Hepatic stellate cell (primary cell): ENCODE measurements around the gene SLC7A8.
A peak's percentile ranks its signal among the peaks of the same experiment; 100 is the strongest.
"Not testable (repeated sequence)": the region's sequence is repeated elsewhere in the genome, so short reads cannot be mapped to it uniquely, and the experiment has no call there.

Experiments
- DNase-seq: peaks from one replicate; pipeline ENCODE4 v3.0.0; 2011; ENCODE audit warnings: low spot score

The SLC7A8 gene

GRCh38 chr14:23113431-23114119 lies 69.9 kb downstream of the SLC7A8 start:
- no peak for DNase-seq

DNA sequence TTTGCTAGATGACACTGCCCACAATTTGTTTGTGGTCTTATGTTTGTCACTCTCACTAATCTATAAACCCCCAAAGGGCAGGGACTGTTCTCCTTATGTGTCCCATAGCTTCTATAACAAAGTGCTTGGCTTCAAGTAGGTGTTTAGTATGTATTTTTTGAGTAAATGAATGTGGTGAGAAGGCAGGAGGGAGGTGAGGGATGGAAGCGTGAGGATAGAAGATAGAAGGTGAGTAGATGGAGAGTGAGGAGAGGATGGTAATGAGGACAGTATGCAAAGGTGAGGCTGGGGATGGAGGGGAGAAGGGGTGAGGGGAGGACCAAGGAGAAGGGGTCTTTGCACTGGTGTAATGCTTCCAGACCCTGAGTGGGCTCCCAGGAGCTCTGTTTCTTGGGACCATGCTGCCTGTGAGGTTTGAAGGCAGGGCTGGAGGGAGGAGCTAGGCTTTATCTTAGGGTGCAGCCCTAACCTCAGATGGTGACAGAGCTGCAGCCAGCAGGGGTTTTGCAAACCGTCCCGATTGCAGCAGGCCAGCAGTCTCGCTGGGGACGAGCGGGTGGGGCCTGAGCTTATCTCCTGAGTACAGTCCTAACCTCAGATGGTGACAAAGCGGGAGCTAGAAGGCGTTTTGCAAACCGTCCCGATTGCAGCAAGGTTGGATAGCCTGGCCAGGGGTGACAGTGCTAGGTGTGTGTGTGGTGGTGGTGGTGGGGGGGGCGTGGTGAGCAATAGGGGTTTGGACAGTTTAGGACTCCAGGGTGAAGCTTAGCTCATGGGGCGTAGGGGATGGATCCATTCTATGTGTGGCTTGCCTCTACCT lies 70.9 kb downstream of the SLC7A8 start:
- no peak for DNase-seq

GRCh38 chr14:23110579-23111365 lies 72.7 kb downstream of the SLC7A8 start:
- no peak for DNase-seq

DNA sequence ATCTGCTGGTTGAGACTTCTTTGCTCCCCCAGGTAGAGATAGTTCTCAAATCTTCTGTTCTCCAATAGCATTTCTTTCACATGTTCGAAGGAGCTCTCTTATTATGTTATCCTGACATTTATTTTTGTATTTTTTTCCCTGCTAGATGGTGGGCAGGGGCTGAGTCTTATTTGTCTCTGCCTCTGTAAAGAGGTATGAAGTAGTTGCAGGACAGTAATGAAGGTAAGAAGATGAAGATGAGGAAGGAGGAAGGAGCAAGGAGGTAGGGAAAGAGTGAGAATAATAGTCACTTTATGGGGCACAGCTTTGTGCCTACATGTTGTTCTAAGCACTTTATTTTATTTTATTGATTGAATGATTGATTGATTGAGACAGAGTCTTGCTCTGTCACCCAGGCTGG lies 73.7 kb downstream of the SLC7A8 start:
- no peak for DNase-seq

DNA sequence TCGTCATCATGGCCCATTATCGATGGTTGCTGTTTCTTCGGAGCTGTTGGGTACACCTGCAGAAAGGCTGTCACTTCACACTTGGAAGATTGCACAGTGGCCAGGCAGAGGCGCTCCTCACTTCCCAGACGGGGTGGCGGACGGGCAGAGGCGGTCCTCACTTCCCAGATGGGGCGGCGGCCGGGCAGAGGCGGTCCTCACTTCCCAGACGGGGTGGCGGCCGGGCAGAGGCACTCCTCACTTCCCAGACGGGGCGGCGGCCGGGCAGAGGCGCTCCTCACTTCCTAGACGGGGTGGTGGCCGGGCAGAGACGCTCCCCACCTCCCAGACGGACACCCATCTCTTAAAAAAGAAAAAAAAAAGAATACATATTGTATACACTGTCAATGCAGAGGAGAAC lies 75.3 kb downstream of the SLC7A8 start:
- DNase-seq = not testable (repeated sequence)

GRCh38 chr14:23107620-23108019 lies 75.8 kb downstream of the SLC7A8 start:
- DNase-seq = not testable (repeated sequence)

- no peak for DNase-seq
Measured at GRCh38 chr14:23106747-23107045, 76.8 kb downstream of the SLC7A8 start.

DNA sequence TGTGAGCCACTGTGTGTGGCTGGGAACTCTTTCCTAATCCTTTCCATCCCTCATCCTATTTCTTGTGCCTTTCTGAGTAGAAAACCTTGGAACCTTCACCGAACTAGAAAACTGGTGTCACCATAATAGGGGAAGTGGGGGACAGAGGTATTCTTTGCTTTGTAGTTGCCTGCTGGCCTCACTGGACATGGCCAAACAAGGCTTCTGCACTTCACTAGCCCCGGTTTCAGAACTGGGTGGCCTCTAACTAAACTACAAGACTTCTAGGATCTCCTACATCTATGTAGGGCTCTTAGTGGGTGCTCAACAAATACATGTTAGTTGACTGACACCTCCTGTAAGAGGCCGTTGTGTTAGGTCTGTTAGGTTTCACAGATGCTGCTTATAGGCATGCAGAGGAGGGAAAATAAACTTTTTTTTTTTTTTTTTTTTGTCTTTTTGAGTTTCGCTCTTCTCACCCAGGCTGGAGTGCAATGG lies 78.1 kb downstream of the SLC7A8 start:
- DNase-seq = no peak

GRCh38 chr14:23104591-23105347 lies 78.7 kb downstream of the SLC7A8 start, which contains the start of gene CIROP:
Gene CIROP (minus strand): TSS chr14:23104989. CDS start chr14:23104920, 69 bp downstream.
- DNase-seq = no peak

DNA sequence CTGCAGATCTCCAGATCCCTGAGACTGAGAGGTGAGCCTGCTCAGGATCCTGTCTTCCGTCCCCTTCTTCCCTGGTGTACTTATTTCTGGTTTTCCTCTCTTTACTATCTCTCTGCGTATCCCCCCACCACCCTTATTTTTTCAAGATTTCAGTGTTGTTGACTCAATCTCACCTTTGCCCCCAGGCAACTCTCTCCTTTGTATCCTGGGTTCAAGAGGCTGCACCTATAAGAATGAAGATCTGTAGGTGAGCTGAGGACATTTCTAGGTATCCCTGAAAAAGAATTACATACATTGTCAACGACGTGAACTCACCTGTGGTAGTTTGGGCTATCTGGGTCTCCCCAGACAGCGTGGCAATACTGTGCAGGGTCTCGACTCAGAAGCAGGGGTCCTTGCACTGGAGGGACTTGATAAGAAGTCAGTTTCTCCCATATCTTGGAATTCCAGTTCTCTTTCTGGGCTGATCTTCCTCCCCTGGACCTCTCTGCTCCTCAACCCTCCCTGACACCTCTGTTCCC lies 79.3 kb downstream of the SLC7A8 start:
- no peak for DNase-seq

- DNase-seq = no peak
Measured at GRCh38 chr14:23103581-23103980, 79.9 kb downstream of the SLC7A8 start.

- no peak for DNase-seq
Measured at GRCh38 chr14:23102801-23103200, 80.7 kb downstream of the SLC7A8 start.

DNA sequence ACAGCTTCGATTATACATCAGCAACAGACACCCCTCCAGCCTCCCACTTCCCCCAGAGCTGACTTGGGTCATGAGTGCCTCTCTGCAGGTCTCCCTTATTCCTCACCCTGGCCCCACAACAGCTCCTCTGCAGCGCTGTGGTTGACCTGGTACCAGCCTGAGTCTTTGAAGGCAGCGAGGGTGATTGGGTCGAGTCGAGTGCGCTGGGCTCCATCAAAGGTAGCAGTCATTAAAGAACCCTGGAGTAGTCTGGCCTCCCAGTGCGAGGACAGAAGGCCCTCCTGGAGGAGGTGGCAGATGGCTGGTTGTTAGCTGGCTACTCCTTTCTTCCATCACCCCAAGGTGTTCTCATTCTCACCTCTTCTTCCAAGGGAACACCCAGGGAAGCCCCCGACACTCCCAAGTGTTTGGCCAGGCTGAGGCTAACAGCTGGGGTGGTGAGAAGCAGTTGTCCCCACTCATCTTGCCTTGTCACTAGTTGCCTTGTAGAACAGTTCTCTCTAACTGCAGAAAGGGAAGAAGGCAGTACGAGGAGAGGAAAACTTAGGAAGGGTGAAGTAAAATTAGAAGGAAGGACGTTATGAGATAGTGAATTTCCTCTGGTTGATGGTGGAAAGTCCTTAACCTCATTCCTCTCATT lies 81.4 kb downstream of the SLC7A8 start:
- DNase-seq = no peak

- no peak for DNase-seq
Measured at GRCh38 chr14:23101213-23101970, 82.1 kb downstream of the SLC7A8 start.

GRCh38 chr14:23099212-23099861 lies 84.1 kb downstream of the SLC7A8 start:
- no peak for DNase-seq

DNA sequence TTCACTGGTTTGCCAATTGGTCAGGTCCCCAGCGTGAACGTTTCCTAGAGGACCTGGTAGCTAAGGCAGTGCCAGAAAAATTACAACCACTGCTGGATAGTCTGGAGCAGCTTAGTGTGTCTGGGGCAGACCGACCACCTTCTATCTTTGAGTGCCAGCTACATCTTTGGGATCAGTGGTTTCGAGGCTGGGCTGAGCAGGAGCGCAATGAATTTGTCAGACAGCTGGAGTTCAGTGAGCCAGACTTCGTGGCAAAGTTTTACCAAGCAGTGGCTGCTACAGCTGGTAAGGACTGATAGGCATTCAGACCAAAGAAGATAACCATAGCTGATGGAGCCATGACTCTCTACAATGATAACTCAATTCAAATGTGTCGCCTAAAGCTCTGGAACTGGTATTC lies 85.7 kb downstream of the SLC7A8 start:
- DNase-seq = no peak

DNA sequence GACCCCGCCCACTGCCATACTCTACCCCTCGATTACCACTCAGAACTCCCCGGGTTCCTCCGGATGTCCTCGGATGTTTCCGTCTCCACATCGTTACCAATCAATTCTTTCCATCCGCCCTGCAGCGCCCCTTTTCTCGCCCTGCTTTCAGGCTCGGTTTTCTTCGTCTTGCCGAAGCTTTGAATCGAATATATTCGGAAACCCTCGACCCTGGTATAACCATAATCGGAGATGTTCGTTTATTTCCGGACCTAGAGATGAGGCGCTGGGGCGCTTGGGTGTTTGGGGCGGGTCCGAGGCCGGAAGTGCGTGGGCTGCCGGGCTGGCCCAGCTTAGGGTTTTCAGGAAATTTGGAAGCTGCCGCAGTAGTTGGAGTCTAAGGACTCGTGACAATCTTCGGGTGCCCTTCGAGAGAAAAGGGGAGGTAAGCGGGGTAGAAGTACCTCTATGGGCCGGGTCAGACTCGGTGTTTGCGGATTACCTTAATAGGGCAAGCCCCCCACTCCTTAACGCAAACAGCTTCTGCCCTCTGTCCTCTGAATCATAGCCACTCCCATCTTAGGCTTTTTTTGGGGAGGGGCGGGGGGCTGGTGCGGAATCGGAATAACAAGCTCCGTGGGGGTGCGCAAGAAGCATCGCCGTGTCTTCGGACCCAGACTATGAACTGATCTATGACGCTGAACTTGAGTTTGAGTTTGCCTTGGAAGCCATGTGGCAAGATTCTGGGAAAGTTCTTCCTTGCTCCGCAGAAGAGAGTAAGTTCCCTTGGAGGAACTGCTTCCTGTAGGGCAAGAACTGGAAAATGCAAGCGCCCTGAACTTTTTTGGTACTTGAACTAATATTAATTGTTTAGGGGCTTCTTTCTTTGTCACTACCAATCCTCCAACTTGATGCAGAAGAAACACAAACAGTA lies 88.0 kb downstream of the SLC7A8 start, which contains the start of gene C14orf119:
TSS of gene C14orf119 (plus strand) at position 310 of the 913 bp plus-strand sequence. CDS start 2,154 bp downstream, outside the sequence.
- DNase-seq = peak; percentile 97

DNA sequence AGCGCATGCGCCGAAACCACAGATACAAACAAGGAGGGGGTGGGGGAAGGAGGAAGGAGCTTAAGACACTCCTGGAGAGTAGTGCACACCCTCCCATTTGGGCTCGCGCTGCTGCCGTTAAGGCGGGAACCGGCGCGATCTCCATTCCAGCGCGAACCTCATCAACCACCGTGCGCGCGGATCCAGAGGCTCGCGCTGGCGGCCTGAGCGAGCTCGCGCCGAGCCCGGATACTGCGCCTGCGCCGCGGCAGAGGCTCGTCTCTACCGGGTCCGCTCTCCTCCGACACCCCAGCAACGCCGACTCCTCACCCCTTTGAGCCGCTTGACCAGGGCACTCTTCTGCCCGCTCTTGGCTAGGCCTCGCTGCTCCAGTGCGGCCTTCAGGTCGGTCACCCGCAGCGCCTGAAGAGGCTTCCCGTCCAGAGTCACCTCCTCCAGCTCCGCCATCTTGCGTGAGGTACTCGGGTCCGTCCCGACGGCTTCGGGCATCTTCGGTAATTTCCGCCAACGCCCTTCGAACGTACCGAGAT lies 88.7 kb downstream of the SLC7A8 start, which contains the start of gene ACIN1:
TSS of gene ACIN1 (minus strand) at position 471 of the 530 bp plus-strand sequence. CDS start at position 447, 24 bp downstream.
- peak; percentile 84 for DNase-seq
